ENCODE results near the gene CCND2. TPM values are rescaled to one million over a fixed set of nuclear protein-coding genes. Genes with fewer than 3 reads are reported as not detected.

The CCND2 gene
- total and polyA plus RNA-seq, 9 of the 15 experiments (the other 6 are each of a cell fraction or from before 2014, with no cell fraction given): 13.6 to 99.3 (median 39.6) TPM

- ChIA-PET POLR2A (interaction anchor here (1.1 kb wide), 1 partner anchor 210 kb away, joined by 3 read pairs; no protein-coding TSS in a partner anchor), CTCF (ENCODE audit: low intra/inter-chr PET ratio) (no interaction called here)
- FAIRE-seq: peak; percentile 85
- Histone ChIP-seq H3K9ac (ENCODE audit: insufficient read depth in 1 of 2, low read depth in 2 of 2, low read length in 2 of 2) (peak within 1 kb of the TSS in 1 of 2 experiments; percentile 87; a peak in 2 of 4 replicates), H3K4me3 (peak within 1 kb of the TSS; percentile 51), H3K79me2 (ENCODE audit: control insufficient read depth, insufficient read depth, low read length) (no peaks in the 10 kb centered on the region), H3K36me3 (ENCODE audit: control insufficient read depth, insufficient read depth, low read length) (no peaks in the 10 kb centered on the region), H3K9me3 (replicated peaks; ENCODE audit: control insufficient read depth, insufficient read depth, low read depth, low read length) (no peaks in the 10 kb centered on the region), H3K27ac (ENCODE audit: extremely low read depth, low read depth, low read length) (no peak within 1 kb of the TSS), H3K27me3 (ENCODE audit: control insufficient read depth in 2 of 2, insufficient read depth in 2 of 2, low read length in 2 of 2) (peaks cover 0 to 4% of the 10 kb centered on the region in 2 experiments; a peak in 1 of 5 replicates), H2AFZ (ENCODE audit: low read depth, low read length) (peak within 1 kb of the TSS; percentile 88), H4K20me1 (replicated peaks; ENCODE audit: control insufficient read depth, insufficient read depth, low read length) (0 out of 2 replicates have a peak, but pooled peaks cover 4% of the 10 kb centered on the region), H3K9me1 (ENCODE audit: control insufficient read depth, insufficient read depth, low read length) (no peaks in the 10 kb centered on the region), H3K4me1 (replicated peaks in 1 of 2; ENCODE audit: control insufficient read depth in 2 of 2, insufficient read depth in 2 of 2, low read length in 2 of 2) (peaks cover 4 to 10% of the 10 kb centered on the region in 2 experiments; a peak in 3 of 5 replicates), H3K4me2 (ENCODE audit: insufficient read depth, low read length) (peak within 1 kb of the TSS; percentile 73)
- intact Hi-C loops (cut with micrococcal nuclease) (no loop called here), in situ Hi-C loops (cut with MboI) (no loop called here)
- peak; percentile 100 for ATAC-seq
- WGBS (ENCODE audit: insufficient coverage, low coverage, missing lambda C conversion rate): under 1% methylated on average over 47 of the region's 76 CpGs
- BruUV-seq (replicated peaks): TSS peak; percentile 73
- peak; percentile 89 to 96 (median 96) for DNase-seq (ENCODE audit: extremely low read depth in 1 of 4, low spot score in 3 of 4)
- TF ChIP-seq ZNF76 (CRISPR knock-in tag; IDR thresholded peaks at IDR 0.05; ENCODE audit: borderline replicate concordance) (no peak), NFIC (IDR thresholded peaks at IDR 0.05) (peak; percentile 39), KLF16 (IDR thresholded peaks at IDR 0.05) (peak; percentile 69), CREM (IDR thresholded peaks at IDR 0.05; ENCODE audit: low read depth) (peak; percentile 73), L3MBTL2 (IDR thresholded peaks at IDR 0.05) (peak; percentile 61), FUS (optimal IDR thresholded peaks at IDR 0.05; ENCODE audit: low read depth, low read length) (peak; percentile 26), GMEB1 (CRISPR knock-in tag; IDR thresholded peaks at IDR 0.05) (peak; percentile 13; the same call in 1 of the 2 replicates), ZNF639 (CRISPR knock-in tag; conservative IDR thresholded peaks at IDR 0.05 in 1 of 2, IDR thresholded peaks at IDR 0.05 in 1 of 2) (peak in 1 of 2 experiments; percentile 50; a peak in 1 of 4 replicates), KDM1A (IDR thresholded peaks at IDR 0.05) (peak; percentile 100), TBP (optimal IDR thresholded peaks at IDR 0.05; ENCODE audit: low read depth, low read length) (no peak)
Measured at GRCh38 chr12:4320853-4321701, 47.5 kb downstream of the CCND2 start, which contains the start of gene TIGAR. Gene TIGAR, plus strand, starts transcription at chr12:4321213. Its CDS starts 59 bp downstream, at chr12:4321272.

All from K562 (cell line).